ENCODE data around the gene MIER2.

MIER2 gene

DNA sequence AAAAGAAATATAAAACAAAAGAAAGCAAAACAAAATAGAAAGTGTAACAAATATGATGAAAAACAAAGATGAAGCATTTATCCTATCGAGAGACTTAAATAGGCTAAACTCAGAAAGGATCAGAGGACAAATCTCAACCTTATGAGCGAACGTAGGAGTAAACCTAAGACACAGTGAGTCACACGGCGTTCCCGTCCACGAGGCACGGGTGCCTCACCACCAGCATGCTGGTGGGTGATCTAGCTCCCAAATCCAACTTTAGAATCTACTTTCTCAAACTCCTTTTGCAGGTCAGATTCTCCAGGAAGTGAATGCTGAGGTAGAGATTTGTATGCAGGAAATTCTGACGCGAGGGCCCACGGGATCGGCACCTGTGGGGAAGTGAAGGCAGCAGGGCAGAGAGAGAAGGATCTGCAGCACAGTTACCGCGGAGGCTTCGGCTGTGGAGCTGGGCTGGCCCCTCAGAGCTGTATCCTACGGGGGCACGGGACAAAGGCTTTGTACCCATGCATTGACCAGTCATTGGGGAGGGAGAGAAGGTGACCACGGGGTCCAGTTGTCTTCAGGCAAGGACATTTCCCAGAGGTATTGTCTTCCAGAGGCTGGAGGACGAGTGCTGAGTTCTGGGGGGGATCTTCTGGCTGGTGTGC lies 7.5 kb upstream of the MIER2 start:
- DNase-seq: no peak

DNA sequence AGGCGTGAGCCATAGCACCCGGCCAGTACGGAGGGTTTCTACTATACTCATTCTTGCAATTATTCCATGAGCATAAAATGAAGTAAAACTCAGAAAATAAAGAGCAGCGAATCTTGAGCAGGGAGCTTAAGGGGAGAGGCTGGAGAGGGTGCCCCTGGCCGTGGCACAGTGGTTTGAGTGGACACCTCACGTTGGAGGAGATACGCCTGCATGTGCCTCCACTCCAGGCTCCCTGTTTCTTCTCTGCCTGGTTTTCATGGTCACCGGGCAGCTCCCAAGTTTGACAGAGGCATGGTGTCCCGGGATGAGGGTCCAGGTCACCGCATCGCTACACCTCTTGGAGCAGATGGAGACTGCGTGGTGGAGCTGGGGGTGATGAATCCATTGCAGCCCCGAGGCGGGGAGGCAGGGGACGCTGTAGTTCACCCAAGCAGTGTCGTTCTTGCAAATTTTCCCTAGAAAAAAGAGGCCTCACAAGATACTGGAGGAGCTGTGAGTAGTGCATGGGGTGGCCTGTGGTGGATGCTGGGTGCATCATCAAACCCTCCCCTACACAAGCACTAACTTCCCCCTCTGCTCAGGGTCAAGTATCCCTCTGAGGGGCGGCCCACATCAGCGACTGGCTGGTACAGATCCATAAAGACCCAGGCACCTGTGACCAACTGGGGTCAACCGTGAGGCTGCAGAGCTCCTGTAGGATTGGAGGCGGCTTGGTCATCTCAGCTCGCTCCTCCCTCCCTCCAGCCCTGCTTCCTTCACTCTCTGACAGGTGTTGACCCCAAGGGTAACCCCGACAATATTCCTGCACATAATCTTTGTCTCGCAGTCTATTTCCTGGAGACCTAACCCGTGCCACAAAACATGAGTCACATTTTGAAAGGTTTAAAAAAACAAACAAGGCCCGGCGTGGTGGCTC lies 3.6 kb upstream of the MIER2 start:
- Histone ChIP-seq H3K23ac (ENCODE audit: low read length) (no peak overlapping the region), H3K36me3 (ENCODE audit: control insufficient read depth, insufficient read depth, low read length) (no peaks in the 10 kb centered on the region), H3K9ac (ENCODE audit: low read length) (no peak overlapping the region), H2BK5ac (ENCODE audit: low read length) (no peak overlapping the region), H3K4me2 (ENCODE audit: low read length) (no peak overlapping the region), H3K4me1 (ENCODE audit: control insufficient read depth, low read depth, low read length) (peaks cover 3% of the 10 kb centered on the region), H4K8ac (ENCODE audit: low read depth, low read length) (no peak overlapping the region), H2AK5ac (ENCODE audit: low read length) (no peak overlapping the region), H3K4me3 (ENCODE audit: low read length) (no peak overlapping the region), H3K56ac (ENCODE audit: low read length) (no peak overlapping the region), H3K27ac (ENCODE audit: low read depth, low read length) (no peak overlapping the region), H2BK120ac (ENCODE audit: low read depth, low read length) (no peak overlapping the region), H2BK15ac (replicated peaks; ENCODE audit: low read depth) (no peak overlapping the region), H3K4ac (ENCODE audit: low read depth, low read length) (no peak overlapping the region), H3K79me1 (ENCODE audit: low read length) (peaks cover 5% of the 10 kb centered on the region), H4K5ac (ENCODE audit: low read length) (no peak overlapping the region), H3K18ac (ENCODE audit: low read length) (no peak overlapping the region), H3K79me2 (ENCODE audit: control insufficient read depth, insufficient read depth, low read length) (peaks cover 10% of the 10 kb centered on the region), H3K27me3 (ENCODE audit: insufficient read depth, low read length, poor library complexity) (no peaks in the 10 kb centered on the region)
- no CpG with 5 or more reads among the region's 26 CpGs for WGBS (ENCODE audit: extremely low coverage, insufficient coverage, low lambda C conversion rate)
- DNase-seq: peak; percentile 35

More for the DNA sequence above, 7.5 kb upstream of the MIER2 start:
- H2BK120ac ChIP-seq (ENCODE audit: low read depth, low read length): no peak overlapping the region
- H3K27ac ChIP-seq (ENCODE audit: low read depth, low read length): no peak overlapping the region
- no CpG with 5 or more reads among the region's 19 CpGs for WGBS (ENCODE audit: extremely low coverage, insufficient coverage, low lambda C conversion rate)
- H3K79me2 ChIP-seq (ENCODE audit: control insufficient read depth, insufficient read depth, low read length): no peaks in the 10 kb centered on the region
- H2BK5ac ChIP-seq (ENCODE audit: low read length): no peak overlapping the region
- no peak overlapping the region for H3K4ac ChIP-seq (ENCODE audit: low read depth, low read length)
- no peaks in the 10 kb centered on the region for H3K4me1 ChIP-seq (ENCODE audit: control insufficient read depth, low read depth, low read length)
- no peak overlapping the region for H3K4me3 ChIP-seq (ENCODE audit: low read length)
- H4K5ac ChIP-seq (ENCODE audit: low read length): no peak overlapping the region
- no peaks in the 10 kb centered on the region for H3K79me1 ChIP-seq (ENCODE audit: low read length)
- H3K9ac ChIP-seq (ENCODE audit: low read length): no peak overlapping the region
- H3K23ac ChIP-seq (ENCODE audit: low read length): no peak overlapping the region
- H3K27me3 ChIP-seq (ENCODE audit: insufficient read depth, low read length, poor library complexity): no peaks in the 10 kb centered on the region
- H3K36me3 ChIP-seq (ENCODE audit: control insufficient read depth, insufficient read depth, low read length): no peaks in the 10 kb centered on the region
- no peak overlapping the region for H4K8ac ChIP-seq (ENCODE audit: low read depth, low read length)
- no peak overlapping the region for H3K18ac ChIP-seq (ENCODE audit: low read length)
- H2BK15ac ChIP-seq (replicated peaks; ENCODE audit: low read depth): no peak overlapping the region
- H3K4me2 ChIP-seq (ENCODE audit: low read length): no peak overlapping the region
- no peak overlapping the region for H3K56ac ChIP-seq (ENCODE audit: low read length)
- no peak overlapping the region for H2AK5ac ChIP-seq (ENCODE audit: low read length)

DNA sequence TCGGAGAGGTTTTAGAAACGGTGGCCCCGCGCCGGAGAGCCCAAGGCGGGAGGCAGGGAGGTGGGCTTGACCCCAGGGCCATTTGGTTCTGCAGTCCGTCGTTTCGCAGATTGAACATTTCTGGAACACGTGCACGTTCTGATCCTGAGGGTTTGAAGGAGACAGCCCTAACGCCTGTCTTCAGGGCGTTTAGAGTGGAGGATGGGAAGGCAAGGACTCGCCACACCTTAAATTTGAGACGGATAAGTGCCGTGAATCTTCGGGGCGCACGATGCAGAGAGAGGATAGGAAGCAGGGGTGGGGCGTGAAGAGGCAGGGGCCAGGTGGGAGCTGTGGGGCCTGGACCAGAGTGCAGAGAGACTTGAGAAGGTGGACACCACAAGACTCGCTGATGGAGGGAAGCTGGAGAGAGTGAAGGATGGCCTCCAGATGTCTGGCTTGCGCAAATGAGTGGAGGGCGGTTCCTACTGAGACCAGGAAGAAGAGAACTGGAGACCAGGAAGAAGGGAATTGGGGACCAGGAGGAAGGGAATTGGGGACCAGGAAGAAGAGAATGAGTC lies 804 bp upstream of the MIER2 start:
- DNase-seq: no peak
- H2AK5ac ChIP-seq (ENCODE audit: low read length): peak overlapping the region; percentile 94
- peak overlapping the region; percentile 52 for H3K4me2 ChIP-seq (ENCODE audit: low read length)
- H3K4me3 ChIP-seq (ENCODE audit: low read length): no peak overlapping the region
- no peak overlapping the region for H4K8ac ChIP-seq (ENCODE audit: low read depth, low read length)
- H3K79me2 ChIP-seq (ENCODE audit: control insufficient read depth, insufficient read depth, low read length): peaks cover 38% of the 10 kb centered on the region
- no peak overlapping the region for H3K18ac ChIP-seq (ENCODE audit: low read length)
- no peaks in the 10 kb centered on the region for H3K27me3 ChIP-seq (ENCODE audit: insufficient read depth, low read length, poor library complexity)
- H2BK15ac ChIP-seq (replicated peaks; ENCODE audit: low read depth): no peak overlapping the region
- H3K27ac ChIP-seq (ENCODE audit: low read depth, low read length): no peak overlapping the region
- H3K9ac ChIP-seq (ENCODE audit: low read length): peak overlapping the region; percentile 91
- no peak overlapping the region for H2BK5ac ChIP-seq (ENCODE audit: low read length)
- peaks cover 24% of the 10 kb centered on the region for H3K79me1 ChIP-seq (ENCODE audit: low read length)
- WGBS (ENCODE audit: extremely low coverage, insufficient coverage, low lambda C conversion rate): no CpG with 5 or more reads among the region's 23 CpGs
- no peak overlapping the region for H3K23ac ChIP-seq (ENCODE audit: low read length)
- H3K56ac ChIP-seq (ENCODE audit: low read length): peak overlapping the region; percentile 88
- peaks cover 13% of the 10 kb centered on the region for H3K4me1 ChIP-seq (ENCODE audit: control insufficient read depth, low read depth, low read length)
- no peak overlapping the region for H2BK120ac ChIP-seq (ENCODE audit: low read depth, low read length)
- no peak overlapping the region for H4K5ac ChIP-seq (ENCODE audit: low read length)
- H3K36me3 ChIP-seq (ENCODE audit: control insufficient read depth, insufficient read depth, low read length): peaks cover 2% of the 10 kb centered on the region
- peak overlapping the region; percentile 71 for H3K4ac ChIP-seq (ENCODE audit: low read depth, low read length)

DNA sequence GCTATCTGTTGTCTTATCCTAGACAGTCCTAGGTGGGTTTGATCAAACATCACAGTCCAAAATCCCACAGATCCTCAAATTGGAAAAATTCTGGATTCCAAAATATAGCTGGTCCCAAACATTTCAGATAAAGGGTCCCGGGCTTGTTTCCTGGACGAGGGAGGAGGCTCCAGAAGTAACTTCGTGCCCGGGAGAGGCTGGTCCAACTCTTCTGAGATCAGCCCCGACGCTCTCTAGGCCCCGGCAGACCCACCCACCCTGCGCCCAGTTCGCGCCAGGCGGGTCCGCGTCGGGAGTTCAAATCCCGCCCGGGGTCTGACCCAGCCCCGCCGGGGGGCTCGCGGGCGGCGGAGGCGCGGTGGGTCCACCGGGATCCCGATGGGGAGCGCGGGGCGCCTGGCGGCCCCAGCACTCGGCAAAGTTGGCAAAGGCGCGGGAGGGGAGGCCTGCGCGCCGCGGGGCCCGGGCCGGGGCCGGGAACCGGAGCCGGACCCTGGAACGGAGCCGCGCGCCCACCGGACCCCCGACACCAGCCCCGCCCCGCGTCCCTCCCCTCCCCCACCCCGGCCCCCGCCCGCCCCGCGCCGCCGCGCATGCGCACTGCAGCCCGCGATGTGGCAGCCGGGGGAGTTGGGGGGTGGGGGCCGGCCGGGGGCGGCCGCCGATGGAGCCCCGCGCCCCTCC lies 513 bp downstream of the MIER2 start:
- Histone ChIP-seq H3K56ac (ENCODE audit: low read length) (peak overlapping the region; percentile 88), H3K23ac (ENCODE audit: low read length) (no peak overlapping the region), H3K4me2 (ENCODE audit: low read length) (peak overlapping the region; percentile 96), H4K5ac (ENCODE audit: low read length) (peak overlapping the region; percentile 81), H3K27ac (ENCODE audit: low read depth, low read length) (no peak overlapping the region), H3K9ac (ENCODE audit: low read length) (peak overlapping the region; percentile 88), H3K27me3 (ENCODE audit: insufficient read depth, low read length, poor library complexity) (no peaks in the 10 kb centered on the region), H3K18ac (ENCODE audit: low read length) (peak overlapping the region; percentile 94), H2AK5ac (ENCODE audit: low read length) (no peak overlapping the region), H3K4me1 (ENCODE audit: control insufficient read depth, low read depth, low read length) (peaks cover 13% of the 10 kb centered on the region), H3K79me1 (ENCODE audit: low read length) (peaks cover 31% of the 10 kb centered on the region), H2BK120ac (ENCODE audit: low read depth, low read length) (no peak overlapping the region), H3K4me3 (ENCODE audit: low read length) (peak overlapping the region; percentile 82), H3K36me3 (ENCODE audit: control insufficient read depth, insufficient read depth, low read length) (peaks cover 4% of the 10 kb centered on the region), H3K4ac (ENCODE audit: low read depth, low read length) (peak overlapping the region; percentile 95), H3K79me2 (ENCODE audit: control insufficient read depth, insufficient read depth, low read length) (peaks cover 50% of the 10 kb centered on the region), H2BK15ac (replicated peaks; ENCODE audit: low read depth) (no peak overlapping the region), H2BK5ac (ENCODE audit: low read length) (no peak overlapping the region), H4K8ac (ENCODE audit: low read depth, low read length) (no peak overlapping the region)
- no CpG with 5 or more reads among the region's 70 CpGs for WGBS (ENCODE audit: extremely low coverage, insufficient coverage, low lambda C conversion rate)
- peak; percentile 26 for DNase-seq

DNA sequence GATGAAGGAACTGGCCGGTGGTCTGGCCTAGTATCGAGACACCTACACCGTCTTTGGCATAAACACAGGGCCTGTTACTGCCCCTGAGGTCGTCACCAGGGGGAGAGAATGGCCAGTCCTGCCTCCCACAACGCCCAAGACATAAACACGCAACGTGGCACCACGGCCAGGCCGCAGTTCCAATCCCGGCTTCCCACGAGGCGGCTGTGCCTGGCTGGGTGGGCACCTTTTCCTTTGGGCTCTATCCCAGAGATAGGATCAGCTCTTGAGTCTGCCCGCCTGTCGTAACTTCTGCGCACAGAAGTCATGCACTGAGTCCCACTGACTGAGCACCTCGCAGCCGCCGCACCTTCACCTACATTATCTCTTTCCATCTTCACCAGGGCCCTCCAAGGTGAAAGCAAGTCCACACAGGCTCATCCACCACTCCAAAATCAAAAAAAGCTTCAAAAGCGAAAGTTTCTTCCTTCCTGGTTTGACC lies 1.1 kb downstream of the MIER2 start:
- Histone ChIP-seq H4K5ac (ENCODE audit: low read length) (peak overlapping the region; percentile 81), H2BK5ac (ENCODE audit: low read length) (no peak overlapping the region), H3K27ac (ENCODE audit: low read depth, low read length) (no peak overlapping the region), H3K4me2 (ENCODE audit: low read length) (peak overlapping the region; percentile 96), H3K18ac (ENCODE audit: low read length) (no peak overlapping the region), H3K27me3 (ENCODE audit: insufficient read depth, low read length, poor library complexity) (no peaks in the 10 kb centered on the region), H3K36me3 (ENCODE audit: control insufficient read depth, insufficient read depth, low read length) (peaks cover 4% of the 10 kb centered on the region), H3K9ac (ENCODE audit: low read length) (peak overlapping the region; percentile 88), H2BK120ac (ENCODE audit: low read depth, low read length) (no peak overlapping the region), H3K4ac (ENCODE audit: low read depth, low read length) (no peak overlapping the region), H2BK15ac (replicated peaks; ENCODE audit: low read depth) (no peak overlapping the region), H3K79me2 (ENCODE audit: control insufficient read depth, insufficient read depth, low read length) (peaks cover 53% of the 10 kb centered on the region), H3K23ac (ENCODE audit: low read length) (peak overlapping the region; percentile 97), H3K4me3 (ENCODE audit: low read length) (peak overlapping the region; percentile 82), H3K79me1 (ENCODE audit: low read length) (peaks cover 31% of the 10 kb centered on the region), H4K8ac (ENCODE audit: low read depth, low read length) (no peak overlapping the region), H3K56ac (ENCODE audit: low read length) (peak overlapping the region; percentile 88), H2AK5ac (ENCODE audit: low read length) (no peak overlapping the region), H3K4me1 (ENCODE audit: control insufficient read depth, low read depth, low read length) (peaks cover 13% of the 10 kb centered on the region)
- DNase-seq: no peak
- no CpG with 5 or more reads among the region's 19 CpGs for WGBS (ENCODE audit: extremely low coverage, insufficient coverage, low lambda C conversion rate)

Measured in mesendoderm (in vitro differentiated cells).